Panc1 (cell line): ENCODE results near the gene KASH5. TPM values are rescaled to one million over a fixed set of nuclear protein-coding genes. Genes with fewer than 3 reads are reported as not detected.

Experiments
- ATAC-seq: fragments of 200-7000 bp; cut with Tn5 transposase; 2 replicates; pipeline ENCODE4 v1.9.1; 2020; ENCODE audit warnings: mild to moderate bottlenecking, moderate library complexity
- BruUV-seq: library from RNA; stranded (reverse); fragments of 400-500 nt; replicated peaks from 2 replicates; lab custom pipeline; 2021; lab: Mats Ljungman, UMichigan
- CTCF ChIA-PET: fragments of 300-600 bp; sonication (Branson Sonifier 250); formaldehyde crosslinking; loops from one replicate; lab custom pipeline; 2022; ENCODE audit warnings: antibody characterized with exemption; lab: Charles Lee
- POLR2A ChIA-PET: fragments of 300-600 bp; sonication (Branson Sonifier 250); formaldehyde crosslinking; loops from one replicate; lab custom pipeline; 2022; ENCODE audit warnings: antibody characterized with exemption; lab: Charles Lee
- DNase-seq: peaks from one replicate; pipeline ENCODE4 v3.0.0-alpha.2; 2010; ENCODE audit warnings: low read depth, low spot score
- H3K27ac ChIP-seq: 2 replicates; pipeline ENCODE4 v1.5.1; 2011; ENCODE audit warnings: mild to moderate bottlenecking, low read length, inconsistent platforms
- H3K27me3 ChIP-seq: fragments of 200-500 bp; sonication (Bioruptor generic); 2 replicates; pipeline ENCODE4 v1.6.0; 2014; ENCODE audit warnings: low read length, inconsistent platforms; ENCODE audit not compliant: control insufficient read depth, insufficient read depth
- H3K36me3 ChIP-seq: fragments of 200-500 bp; sonication (Bioruptor generic); 2 replicates; pipeline ENCODE4 v1.5.1; 2014; ENCODE audit warnings: inconsistent platforms, mild to moderate bottlenecking, low read length, moderate library complexity; ENCODE audit not compliant: control insufficient read depth, insufficient read depth
- H3K4me1 ChIP-seq: 2 replicates; pipeline ENCODE4 v1.5.1; 2011; ENCODE audit warnings: inconsistent platforms, mild to moderate bottlenecking, low read length, moderate library complexity; ENCODE audit not compliant: control insufficient read depth, insufficient read depth
- H3K4me3 ChIP-seq, 2 experiments: 2 replicates each; pipeline ENCODE4 v1.5.1; 2011 to 2012; ENCODE audit warnings: low read depth in 2 of 2, low read length in 2 of 2, mild to moderate bottlenecking in 2 of 2, inconsistent platforms in 1 of 2, moderate library complexity in 1 of 2
- H3K9me3 ChIP-seq: fragments of 200-500 bp; sonication (Bioruptor generic); 2 replicates; pipeline ENCODE4 v1.5.1; 2014; ENCODE audit warnings: low read depth, mild to moderate bottlenecking, inconsistent platforms, low read length, moderate library complexity; ENCODE audit not compliant: control insufficient read depth, insufficient read depth
- POLR2AphosphoS5 ChIP-seq: IDR thresholded peaks from 2 replicates; pipeline ENCODE4 v1.6.1; 2012; ENCODE audit warnings: mild to moderate bottlenecking, low read depth, low read length, moderate library complexity
- REST ChIP-seq, 2 experiments: IDR thresholded peaks; 2 replicates each; pipeline ENCODE4 v1.6.1; 2011 to 2012; ENCODE audit warnings: low read depth in 2 of 2, control low read depth in 1 of 2, low read length in 1 of 2, mild to moderate bottlenecking in 1 of 2, moderate library complexity in 1 of 2; ENCODE audit not compliant: insufficient read depth in 1 of 2
- SIN3A ChIP-seq: IDR thresholded peaks from 2 replicates; pipeline ENCODE4 v1.6.1; 2012; ENCODE audit warnings: low read depth, mild to moderate bottlenecking, low read length, moderate library complexity, borderline replicate concordance; ENCODE audit not compliant: insufficient read depth
- TCF7L2 ChIP-seq: IDR thresholded peaks from 2 replicates; pipeline ENCODE4 v1.6.1; 2011; ENCODE audit warnings: mild to moderate bottlenecking, low read depth, low read length, inconsistent platforms
- in situ Hi-C: cut with HindIII; loops from 2 replicates; pipeline ENCODE4 v1.10.0; 2016; ENCODE audit warnings: low sequenced_read_pairs, low pct_unique_long_range_greater_than_20kb
- intact Hi-C: fragments of 100-400 bp; cut with micrococcal nuclease; formaldehyde crosslinking; loops from one replicate; pipeline ENCODE4 v1.10.0; 2022; ENCODE audit not compliant: unreplicated experiment
- total RNA-seq: library from RNA; stranded (reverse); gene quantifications from one replicate; pipeline ENCODE4 v1.2.1, GENCODE V29; 2021; ENCODE audit not compliant: unreplicated experiment
- TF ChIP-seq, protein P1 (sequence below): fragments of 450-650 bp; IDR thresholded peaks from 2 replicates; pipeline ENCODE4 v1.5.1; 2017; ENCODE audit warnings: mild to moderate bottlenecking

Gene KASH5
- total RNA-seq, 1 experiment from 2014 or later = not detected

GRCh38 chr19:49415810-49416200 lies 27.8 kb downstream of the KASH5 start:
- intact Hi-C loops = no loop called here
- ATAC-seq (no peak), DNase-seq (no peak)
- Histone ChIP-seq H3K4me1 (no peaks in the 10 kb centered on the region), H3K4me3 (no peak overlapping the region), H3K9me3 (no peaks in the 10 kb centered on the region), H3K27me3 (0 out of 2 replicates have a peak, but pooled peaks cover 2% of the 10 kb centered on the region), H3K36me3 (no peaks in the 10 kb centered on the region), H3K27ac (no peak overlapping the region)
- POLR2A ChIA-PET = no interaction called here
- CTCF ChIA-PET = no interaction called here
- in situ Hi-C loops = no loop called here
- TF ChIP-seq POLR2AphosphoS5 = no peak
- TF ChIP-seq SIN3A = no peak
- TF ChIP-seq, protein P1, sequence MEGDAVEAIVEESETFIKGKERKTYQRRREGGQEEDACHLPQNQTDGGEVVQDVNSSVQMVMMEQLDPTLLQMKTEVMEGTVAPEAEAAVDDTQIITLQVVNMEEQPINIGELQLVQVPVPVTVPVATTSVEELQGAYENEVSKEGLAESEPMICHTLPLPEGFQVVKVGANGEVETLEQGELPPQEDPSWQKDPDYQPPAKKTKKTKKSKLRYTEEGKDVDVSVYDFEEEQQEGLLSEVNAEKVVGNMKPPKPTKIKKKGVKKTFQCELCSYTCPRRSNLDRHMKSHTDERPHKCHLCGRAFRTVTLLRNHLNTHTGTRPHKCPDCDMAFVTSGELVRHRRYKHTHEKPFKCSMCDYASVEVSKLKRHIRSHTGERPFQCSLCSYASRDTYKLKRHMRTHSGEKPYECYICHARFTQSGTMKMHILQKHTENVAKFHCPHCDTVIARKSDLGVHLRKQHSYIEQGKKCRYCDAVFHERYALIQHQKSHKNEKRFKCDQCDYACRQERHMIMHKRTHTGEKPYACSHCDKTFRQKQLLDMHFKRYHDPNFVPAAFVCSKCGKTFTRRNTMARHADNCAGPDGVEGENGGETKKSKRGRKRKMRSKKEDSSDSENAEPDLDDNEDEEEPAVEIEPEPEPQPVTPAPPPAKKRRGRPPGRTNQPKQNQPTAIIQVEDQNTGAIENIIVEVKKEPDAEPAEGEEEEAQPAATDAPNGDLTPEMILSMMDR = no peak
- TF ChIP-seq TCF7L2 = no peak
- TF ChIP-seq REST (IDR thresholded peaks at IDR 0.05; ENCODE audit: insufficient read depth in 1 of 2, low read depth in 2 of 2, low read length in 1 of 2) = no peak
- BruUV-seq = no TSS peak

GRCh38 chr19:49417088-49417487 lies 29.0 kb downstream of the KASH5 start:
- no TSS peak for BruUV-seq
- ChIA-PET CTCF (no interaction called here), POLR2A (no interaction called here)
- ATAC-seq (no peak), DNase-seq (no peak)
- no peaks in the 10 kb centered on the region for H3K9me3 ChIP-seq
- no peak overlapping the region for H3K4me3 ChIP-seq
- H3K36me3 ChIP-seq = no peaks in the 10 kb centered on the region
- H3K27me3 ChIP-seq = peaks cover 10% of the 10 kb centered on the region
- intact Hi-C loops (no loop called here), in situ Hi-C loops (no loop called here)
- no peaks in the 10 kb centered on the region for H3K4me1 ChIP-seq
- no peak for TF ChIP-seq TCF7L2
- TF ChIP-seq POLR2AphosphoS5 = no peak
- TF ChIP-seq REST (IDR thresholded peaks at IDR 0.05; ENCODE audit: insufficient read depth in 1 of 2, low read depth in 2 of 2, low read length in 1 of 2) = no peak
- no peak overlapping the region for H3K27ac ChIP-seq
